ENCODE data around the gene ACOT12. TPM values are rescaled to one million over a fixed set of nuclear protein-coding genes. Genes with fewer than 3 reads are reported as not detected.
A peak's percentile ranks its signal among the peaks of the same experiment; 100 is the strongest.

The ACOT12 gene
- total and polyA plus RNA-seq, 2 of the 13 experiments (the other 11 are each of a cell fraction or from before 2014, with no cell fraction given): not detected

DNA sequence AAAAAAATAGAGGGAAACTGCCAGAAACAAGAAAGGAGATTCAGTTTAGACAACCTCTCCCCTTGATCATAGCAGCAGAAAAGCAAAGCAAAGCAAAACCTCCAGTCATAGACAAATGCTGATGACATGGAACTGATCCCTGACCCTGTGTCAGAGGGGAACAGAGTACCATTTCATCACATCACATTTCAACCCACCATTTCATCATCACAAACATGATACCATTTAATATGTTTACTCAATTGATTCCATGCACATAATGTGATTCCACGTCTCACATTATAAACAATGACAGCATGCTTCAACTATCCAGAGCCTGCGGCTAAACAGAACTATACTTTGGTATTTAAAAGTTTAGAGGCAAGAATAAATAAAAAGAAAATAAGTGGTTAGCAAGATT is 28.7 kb upstream of the ACOT12 start (continued):
- TF ChIP-seq LCORL (IDR thresholded peaks at IDR 0.05): no peak
- TF ChIP-seq LCORL (CRISPR knock-in tag; IDR thresholded peaks at IDR 0.05): no peak
- TF ChIP-seq PHF8 (CRISPR knock-in tag; IDR thresholded peaks at IDR 0.05): no peak
- TF ChIP-seq, protein P1, sequence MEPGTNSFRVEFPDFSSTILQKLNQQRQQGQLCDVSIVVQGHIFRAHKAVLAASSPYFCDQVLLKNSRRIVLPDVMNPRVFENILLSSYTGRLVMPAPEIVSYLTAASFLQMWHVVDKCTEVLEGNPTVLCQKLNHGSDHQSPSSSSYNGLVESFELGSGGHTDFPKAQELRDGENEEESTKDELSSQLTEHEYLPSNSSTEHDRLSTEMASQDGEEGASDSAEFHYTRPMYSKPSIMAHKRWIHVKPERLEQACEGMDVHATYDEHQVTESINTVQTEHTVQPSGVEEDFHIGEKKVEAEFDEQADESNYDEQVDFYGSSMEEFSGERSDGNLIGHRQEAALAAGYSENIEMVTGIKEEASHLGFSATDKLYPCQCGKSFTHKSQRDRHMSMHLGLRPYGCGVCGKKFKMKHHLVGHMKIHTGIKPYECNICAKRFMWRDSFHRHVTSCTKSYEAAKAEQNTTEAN (CRISPR knock-in tag; conservative IDR thresholded peaks at IDR 0.05): no peak
- TF ChIP-seq, protein P2, sequence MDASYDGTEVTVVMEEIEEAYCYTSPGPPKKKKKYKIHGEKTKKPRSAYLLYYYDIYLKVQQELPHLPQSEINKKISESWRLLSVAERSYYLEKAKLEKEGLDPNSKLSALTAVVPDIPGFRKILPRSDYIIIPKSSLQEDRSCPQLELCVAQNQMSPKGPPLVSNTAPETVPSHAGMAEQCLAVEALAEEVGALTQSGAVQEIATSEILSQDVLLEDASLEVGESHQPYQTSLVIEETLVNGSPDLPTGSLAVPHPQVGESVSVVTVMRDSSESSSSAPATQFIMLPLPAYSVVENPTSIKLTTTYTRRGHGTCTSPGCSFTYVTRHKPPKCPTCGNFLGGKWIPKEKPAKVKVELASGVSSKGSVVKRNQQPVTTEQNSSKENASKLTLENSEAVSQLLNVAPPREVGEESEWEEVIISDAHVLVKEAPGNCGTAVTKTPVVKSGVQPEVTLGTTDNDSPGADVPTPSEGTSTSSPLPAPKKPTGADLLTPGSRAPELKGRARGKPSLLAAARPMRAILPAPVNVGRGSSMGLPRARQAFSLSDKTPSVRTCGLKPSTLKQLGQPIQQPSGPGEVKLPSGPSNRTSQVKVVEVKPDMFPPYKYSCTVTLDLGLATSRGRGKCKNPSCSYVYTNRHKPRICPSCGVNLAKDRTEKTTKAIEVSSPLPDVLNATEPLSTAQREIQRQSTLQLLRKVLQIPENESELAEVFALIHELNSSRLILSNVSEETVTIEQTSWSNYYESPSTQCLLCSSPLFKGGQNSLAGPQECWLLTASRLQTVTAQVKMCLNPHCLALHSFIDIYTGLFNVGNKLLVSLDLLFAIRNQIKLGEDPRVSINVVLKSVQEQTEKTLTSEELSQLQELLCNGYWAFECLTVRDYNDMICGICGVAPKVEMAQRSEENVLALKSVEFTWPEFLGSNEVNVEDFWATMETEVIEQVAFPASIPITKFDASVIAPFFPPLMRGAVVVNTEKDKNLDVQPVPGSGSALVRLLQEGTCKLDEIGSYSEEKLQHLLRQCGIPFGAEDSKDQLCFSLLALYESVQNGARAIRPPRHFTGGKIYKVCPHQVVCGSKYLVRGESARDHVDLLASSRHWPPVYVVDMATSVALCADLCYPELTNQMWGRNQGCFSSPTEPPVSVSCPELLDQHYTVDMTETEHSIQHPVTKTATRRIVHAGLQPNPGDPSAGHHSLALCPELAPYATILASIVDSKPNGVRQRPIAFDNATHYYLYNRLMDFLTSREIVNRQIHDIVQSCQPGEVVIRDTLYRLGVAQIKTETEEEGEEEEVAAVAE (CRISPR knock-in tag; IDR thresholded peaks at IDR 0.05; ENCODE audit: borderline replicate concordance): no peak
- peak; percentile 35 to 51; a peak in 1 of 4 replicates for TF ChIP-seq EP300 (IDR thresholded peaks at IDR 0.05; ENCODE audit: low read depth in 2 of 2, low read length in 2 of 2)
- no peak for TF ChIP-seq EP300 (CRISPR knock-in tag; IDR thresholded peaks at IDR 0.05; ENCODE audit: borderline replicate concordance)
- no peak for TF ChIP-seq NFIB (CRISPR knock-in tag; IDR thresholded peaks at IDR 0.05; ENCODE audit: borderline replicate concordance)
- TF ChIP-seq, protein P3, sequence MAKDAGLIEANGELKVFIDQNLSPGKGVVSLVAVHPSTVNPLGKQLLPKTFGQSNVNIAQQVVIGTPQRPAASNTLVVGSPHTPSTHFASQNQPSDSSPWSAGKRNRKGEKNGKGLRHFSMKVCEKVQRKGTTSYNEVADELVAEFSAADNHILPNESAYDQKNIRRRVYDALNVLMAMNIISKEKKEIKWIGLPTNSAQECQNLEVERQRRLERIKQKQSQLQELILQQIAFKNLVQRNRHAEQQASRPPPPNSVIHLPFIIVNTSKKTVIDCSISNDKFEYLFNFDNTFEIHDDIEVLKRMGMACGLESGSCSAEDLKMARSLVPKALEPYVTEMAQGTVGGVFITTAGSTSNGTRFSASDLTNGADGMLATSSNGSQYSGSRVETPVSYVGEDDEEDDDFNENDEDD (CRISPR knock-in tag; IDR thresholded peaks at IDR 0.05; ENCODE audit: borderline replicate concordance): no peak
- no peak for TF ChIP-seq ZBTB2 (CRISPR knock-in tag; IDR thresholded peaks at IDR 0.05; ENCODE audit: low read depth)
- TF ChIP-seq GPBP1L1 (CRISPR knock-in tag; IDR thresholded peaks at IDR 0.05): no peak
- no peak for TF ChIP-seq ZNF101 (CRISPR knock-in tag; IDR thresholded peaks at IDR 0.05; ENCODE audit: borderline replicate concordance, low read depth)
- TF ChIP-seq THAP8 (CRISPR knock-in tag; IDR thresholded peaks at IDR 0.05; ENCODE audit: borderline replicate concordance): no peak
- no peak for TF ChIP-seq NFYB (CRISPR knock-in tag; IDR thresholded peaks at IDR 0.05)
- TF ChIP-seq PRPF4 (IDR thresholded peaks at IDR 0.05; ENCODE audit: low read depth, low read length, poor library complexity, severe bottlenecking): no peak
- no peak for TF ChIP-seq ZFP62 (CRISPR knock-in tag; IDR thresholded peaks at IDR 0.05)
- TF ChIP-seq ZNF768 (CRISPR knock-in tag; IDR thresholded peaks at IDR 0.05): no peak
